GM23338 (cell line): ENCODE results near the gene MRPL57. TPM values are rescaled to one million over a fixed set of nuclear protein-coding genes. Genes with fewer than 3 reads are reported as not detected.
"Not testable (repeated sequence)": the region's sequence is repeated elsewhere in the genome, so short reads cannot be mapped to it uniquely, and the experiment has no call there.

Experiments
- ATAC-seq: fragments of 200-7000 bp; cut with Tn5 transposase; 3 replicates; pipeline ENCODE4 v1.9.1; 2020
- DNase-seq: peaks from one replicate; pipeline ENCODE4 v3.0.0-alpha.2; 2015; ENCODE audit warnings: low spot score
- H2AFZ ChIP-seq: fragments of 200-600 bp; sonication (generic); 2 replicates; pipeline ENCODE4 v1.8.0; 2016; ENCODE audit warnings: antibody characterized with exemption, mild to moderate bottlenecking, moderate library complexity
- H3F3A ChIP-seq: fragments of 200-600 bp; sonication (generic); replicated peaks from 2 replicates; pipeline ENCODE4 v1.8.0; 2017; ENCODE audit warnings: antibody characterized with exemption, mixed run types, low read depth
- H3K27ac ChIP-seq: fragments of 200-600 bp; sonication (generic); 2 replicates; pipeline ENCODE4 v1.6.1; 2016; ENCODE audit warnings: low read depth
- H3K27me3 ChIP-seq: fragments of 200-600 bp; sonication (generic); 2 replicates; pipeline ENCODE4 v1.8.0; 2016; ENCODE audit warnings: mild to moderate bottlenecking, mixed run types, moderate library complexity; ENCODE audit not compliant: insufficient read depth
- H3K36me3 ChIP-seq: fragments of 200-600 bp; sonication (generic); 2 replicates; pipeline ENCODE4 v1.8.0; 2016; ENCODE audit warnings: mild to moderate bottlenecking; ENCODE audit not compliant: insufficient read depth
- H3K4me1 ChIP-seq: fragments of 200-600 bp; sonication (generic); 2 replicates; pipeline ENCODE4 v1.8.0; 2016; ENCODE audit warnings: mild to moderate bottlenecking, moderate library complexity; ENCODE audit not compliant: insufficient read depth
- H3K4me2 ChIP-seq: fragments of 200-600 bp; sonication (generic); 2 replicates; pipeline ENCODE4 v1.7.1; 2017; ENCODE audit warnings: mixed run types
- H3K4me3 ChIP-seq: fragments of 200-600 bp; sonication (generic); 2 replicates; pipeline ENCODE4 v1.6.1; 2016; ENCODE audit warnings: mixed run types
- H3K79me2 ChIP-seq: fragments of 200-600 bp; sonication (generic); replicated peaks from 2 replicates; pipeline ENCODE4 v1.8.0; 2017; ENCODE audit warnings: mild to moderate bottlenecking; ENCODE audit not compliant: insufficient read depth
- H3K9me2 ChIP-seq: fragments of 200-600 bp; sonication (generic); 2 replicates; pipeline ENCODE4 v1.8.0; 2017; ENCODE audit not compliant: insufficient read depth
- H4K20me1 ChIP-seq: fragments of 200-600 bp; sonication (generic); replicated peaks from 2 replicates; pipeline ENCODE4 v1.8.0; 2017; ENCODE audit warnings: mild to moderate bottlenecking; ENCODE audit not compliant: insufficient read depth
- H3K27ac Mint-ChIP-seq: 2 replicates; pipeline ENCODE4 v1.8.0; 2020; ENCODE audit warnings: inconsistent platforms, mild to moderate bottlenecking, moderate library complexity, mixed read lengths
- H3K27me3 Mint-ChIP-seq: 3 replicates; pipeline ENCODE4 v1.8.0; 2022; ENCODE audit warnings: low read depth, mild to moderate bottlenecking, moderate library complexity, mixed read lengths, inconsistent platforms; ENCODE audit not compliant: insufficient read depth, poor library complexity
- H3K36me3 Mint-ChIP-seq: 3 replicates; pipeline ENCODE4 v1.8.0; 2021; ENCODE audit warnings: low read depth, mild to moderate bottlenecking, inconsistent platforms, moderate library complexity, mixed read lengths
- H3K4me1 Mint-ChIP-seq: 3 replicates; pipeline ENCODE4 v1.8.0; 2020; ENCODE audit warnings: mild to moderate bottlenecking, inconsistent platforms, mixed read lengths
- H3K4me3 Mint-ChIP-seq: 3 replicates; pipeline ENCODE4 v1.8.0; 2021; ENCODE audit warnings: moderate library complexity, mild to moderate bottlenecking, inconsistent platforms, mixed read lengths
- H3K9me3 Mint-ChIP-seq: 3 replicates; pipeline ENCODE4 v1.8.0; 2020; ENCODE audit warnings: moderate library complexity, mild to moderate bottlenecking, inconsistent platforms, mixed read lengths
- CREB1 ChIP-seq: fragments of 250-450 bp; sonication (Bioruptor Pico); IDR thresholded peaks from 2 replicates; pipeline ENCODE4 v1.5.0; 2020; ENCODE audit warnings: low read depth, mild to moderate bottlenecking, moderate library complexity
- CTCF ChIP-seq, 2 experiments: fragments of 200-600 bp in 1 of 2; sonication (generic) in 1 of 2; conservative IDR thresholded peaks; 2 replicates each; pipeline versions ENCODE4 v1.5.1 to v1.6.1; 2016 to 2017; ENCODE audit warnings: antibody characterized with exemption in 2 of 2, low read depth in 2 of 2, mild to moderate bottlenecking in 2 of 2, moderate library complexity in 1 of 2
- ETS1 ChIP-seq: IDR thresholded peaks from 2 replicates; pipeline ENCODE4 v1.6.1; 2016; ENCODE audit warnings: antibody characterized with exemption
- EZH2phosphoT487 ChIP-seq: fragments of 200-600 bp; sonication (generic); IDR thresholded peaks from one replicate; pipeline ENCODE4 v1.8.1; 2018; ENCODE audit warnings: antibody characterized with exemption; ENCODE audit not compliant: unreplicated experiment
- NANOG ChIP-seq: IDR thresholded peaks from 2 replicates; pipeline ENCODE4 v1.6.1; 2016; ENCODE audit warnings: antibody characterized with exemption, borderline replicate concordance
- REST ChIP-seq: IDR thresholded peaks from one replicate; pipeline ENCODE4 v1.6.1; 2018; ENCODE audit warnings: antibody characterized with exemption; ENCODE audit not compliant: unreplicated experiment
- ZNF114 ChIP-seq: fragments of 250-450 bp; sonication (Bioruptor Pico); IDR thresholded peaks from 2 replicates; pipeline ENCODE4 v1.5.0; 2020; ENCODE audit warnings: mild to moderate bottlenecking, moderate library complexity
- ZNF331 ChIP-seq: fragments of 250-450 bp; sonication (Bioruptor Pico); IDR thresholded peaks from 2 replicates; pipeline ENCODE4 v1.5.0; 2020; ENCODE audit warnings: low read depth, mild to moderate bottlenecking, moderate library complexity
- polyA plus RNA-seq: library from polyadenylated mRNA; unstranded; fragments of >200 nt; fragmentation: Nextera tagmentation; extraction: Ambion mirVana; gene quantifications from 2 replicates; pipeline ENCODE4 v1.2.1, GENCODE V29; 2016
- total RNA-seq: library from RNA; depleted of rRNA; stranded (reverse); fragments of >200 nt; shearing (Covaris generic); gene quantifications from 2 replicates; pipeline ENCODE4 v1.2.3, GENCODE V29; 2014

Gene MRPL57
- total and polyA plus RNA-seq, 2 experiments from 2014 or later, result 41.6 to 110 TPM

- TF ChIP-seq REST (no peak), ZNF331 (CRISPR knock-in tag) (no peak), NANOG (no peak), CREB1 (CRISPR knock-in tag) (no peak), ETS1 (no peak), CTCF (conservative IDR thresholded peaks at IDR 0.05; ENCODE audit: low read depth in 2 of 2) (no peak), ZNF114 (CRISPR knock-in tag) (no peak)
Measured at GRCh38 chr13:21134475-21134874, 42.0 kb upstream of the MRPL57 start (continued).

GRCh38 chr13:21135833-21136232, 40.6 kb upstream of the MRPL57 start:
- not testable (repeated sequence) for H3K4me3 ChIP-seq, H3F3A ChIP-seq, H4K20me1 ChIP-seq, H3K9me2 ChIP-seq, DNase-seq, H2AFZ ChIP-seq, ATAC-seq, H3K79me2 ChIP-seq, H3K27me3 ChIP-seq, H3K4me2 ChIP-seq, H3K4me1 ChIP-seq, H3K36me3 ChIP-seq
- H3K27ac ChIP-seq, result peak overlapping the region; percentile 89
- H3K4me1 Mint-ChIP-seq, result peaks cover 22% of the 10 kb centered on the region
- H3K4me3 Mint-ChIP-seq, result peak overlapping the region; percentile 32; the same call in 2 of the 3 replicates
- H3K9me3 Mint-ChIP-seq, result peaks cover 13% of the 10 kb centered on the region
- peaks cover 12% of the 10 kb centered on the region for H3K27me3 Mint-ChIP-seq
- H3K36me3 Mint-ChIP-seq, result peaks cover 11% of the 10 kb centered on the region
- H3K27ac Mint-ChIP-seq, result peak overlapping the region; percentile 93

GRCh38 chr13:21137696-21138095, 38.8 kb upstream of the MRPL57 start:
- H3K9me2 ChIP-seq, result no peaks in the 10 kb centered on the region
- Mint-ChIP-seq H3K27ac (no peak overlapping the region), H3K27me3 (peaks cover 12% of the 10 kb centered on the region), H3K4me1 (peaks cover 27% of the 10 kb centered on the region), H3K36me3 (peaks cover 24% of the 10 kb centered on the region), H3K9me3 (peaks cover 13% of the 10 kb centered on the region), H3K4me3 (no peak overlapping the region)
- no peak overlapping the region for H3K4me3 ChIP-seq
- H3K4me1 ChIP-seq, result peaks cover 6% of the 10 kb centered on the region
- H3K27me3 ChIP-seq, result no peaks in the 10 kb centered on the region
- no peaks in the 10 kb centered on the region; the same call in 1 of the 2 replicates for H3F3A ChIP-seq
- DNase-seq, result no peak
- H3K27ac ChIP-seq, result no peak overlapping the region
- peaks cover 12% of the 10 kb centered on the region for H4K20me1 ChIP-seq
- ATAC-seq, result no peak
- peaks cover 22% of the 10 kb centered on the region for H3K79me2 ChIP-seq
- peaks cover under 1% of the 10 kb centered on the region for H3K36me3 ChIP-seq
- H2AFZ ChIP-seq, result no peak overlapping the region
- H3K4me2 ChIP-seq, result no peak overlapping the region
- TF ChIP-seq ETS1, result no peak
- TF ChIP-seq EZH2phosphoT487, result no peak
- no peak for TF ChIP-seq REST
- TF ChIP-seq ZNF114 (CRISPR knock-in tag), result no peak
